Testis (tissue), 2 donors: ENCODE measurements around the gene RPN2.

ENCODE experiments used
- POLR2A ChIP-seq: fragments of 450-650 bp; IDR thresholded peaks from one replicate; pipeline ENCODE4 v1.6.1; 2017; ENCODE audit warnings: antibody characterized with exemption, mild to moderate bottlenecking, moderate library complexity
- TF ChIP-seq, protein P1 (sequence below), 3 experiments: fragments of 450-650 bp in 2 of 3; fragments of 200-600 bp in 1 of 3; sonication (generic) in 1 of 3; IDR thresholded peaks; one replicate each; pipeline ENCODE4 v1.5.1; 2016 to 2019; ENCODE audit warnings: antibody characterized with exemption in 3 of 3, mild to moderate bottlenecking in 2 of 3, moderate library complexity in 1 of 3

DNA sequence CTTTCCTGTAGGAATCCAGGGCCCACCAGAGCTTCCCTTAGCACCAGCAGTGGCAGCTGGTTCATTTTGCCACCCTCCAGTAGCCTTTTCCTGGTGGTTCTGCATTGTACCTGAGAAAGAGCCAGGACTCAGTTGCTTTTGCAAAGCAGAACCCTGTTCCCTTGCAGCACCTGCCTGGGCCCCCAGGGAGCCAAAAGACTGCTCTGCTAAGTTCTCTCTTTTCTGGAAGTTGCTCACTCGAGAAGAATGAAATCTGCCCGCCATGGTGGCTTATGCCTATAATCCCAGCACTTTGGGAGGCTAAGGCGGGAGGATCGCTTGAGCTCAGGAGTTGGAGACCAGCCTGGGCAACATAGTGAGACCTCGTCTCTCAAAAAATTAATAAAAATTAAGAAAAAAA is 58.5 kb downstream of the RPN2 start:
- TF ChIP-seq, protein P1, sequence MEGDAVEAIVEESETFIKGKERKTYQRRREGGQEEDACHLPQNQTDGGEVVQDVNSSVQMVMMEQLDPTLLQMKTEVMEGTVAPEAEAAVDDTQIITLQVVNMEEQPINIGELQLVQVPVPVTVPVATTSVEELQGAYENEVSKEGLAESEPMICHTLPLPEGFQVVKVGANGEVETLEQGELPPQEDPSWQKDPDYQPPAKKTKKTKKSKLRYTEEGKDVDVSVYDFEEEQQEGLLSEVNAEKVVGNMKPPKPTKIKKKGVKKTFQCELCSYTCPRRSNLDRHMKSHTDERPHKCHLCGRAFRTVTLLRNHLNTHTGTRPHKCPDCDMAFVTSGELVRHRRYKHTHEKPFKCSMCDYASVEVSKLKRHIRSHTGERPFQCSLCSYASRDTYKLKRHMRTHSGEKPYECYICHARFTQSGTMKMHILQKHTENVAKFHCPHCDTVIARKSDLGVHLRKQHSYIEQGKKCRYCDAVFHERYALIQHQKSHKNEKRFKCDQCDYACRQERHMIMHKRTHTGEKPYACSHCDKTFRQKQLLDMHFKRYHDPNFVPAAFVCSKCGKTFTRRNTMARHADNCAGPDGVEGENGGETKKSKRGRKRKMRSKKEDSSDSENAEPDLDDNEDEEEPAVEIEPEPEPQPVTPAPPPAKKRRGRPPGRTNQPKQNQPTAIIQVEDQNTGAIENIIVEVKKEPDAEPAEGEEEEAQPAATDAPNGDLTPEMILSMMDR (IDR thresholded peaks at IDR 0.05): no peak
- TF ChIP-seq POLR2A: no peak
